GM19193 (cell line): ENCODE measurements around the gene GALNT17.

ENCODE experiments used
- POLR2A ChIP-seq: IDR thresholded peaks from 4 replicates; pipeline ENCODE4 v1.6.1; 2011; ENCODE audit not compliant: insufficient read depth, insufficient read length; ENCODE audit errors: extremely low read depth

Gene GALNT17

DNA sequence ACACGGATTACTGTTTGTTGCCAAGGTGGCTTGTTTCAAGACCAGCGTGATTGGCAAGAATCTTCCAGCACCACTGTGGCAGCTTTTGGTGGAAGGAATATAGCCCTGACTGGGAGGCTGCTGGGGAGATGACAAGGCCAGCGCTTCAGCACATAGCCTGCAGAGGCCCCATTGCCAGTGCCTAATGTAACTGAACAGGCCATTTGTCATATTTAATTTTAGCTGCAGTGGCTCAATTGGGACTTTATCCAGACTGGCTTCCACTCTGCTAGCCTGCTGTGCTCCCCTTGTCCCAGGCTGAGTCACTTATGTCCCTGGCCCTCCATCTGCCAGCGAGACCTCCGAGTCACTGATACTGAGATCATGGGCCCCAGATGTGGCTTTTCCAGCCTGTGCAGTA lies 483.1 kb downstream of the GALNT17 start:
- TF ChIP-seq POLR2A = no peak

DNA sequence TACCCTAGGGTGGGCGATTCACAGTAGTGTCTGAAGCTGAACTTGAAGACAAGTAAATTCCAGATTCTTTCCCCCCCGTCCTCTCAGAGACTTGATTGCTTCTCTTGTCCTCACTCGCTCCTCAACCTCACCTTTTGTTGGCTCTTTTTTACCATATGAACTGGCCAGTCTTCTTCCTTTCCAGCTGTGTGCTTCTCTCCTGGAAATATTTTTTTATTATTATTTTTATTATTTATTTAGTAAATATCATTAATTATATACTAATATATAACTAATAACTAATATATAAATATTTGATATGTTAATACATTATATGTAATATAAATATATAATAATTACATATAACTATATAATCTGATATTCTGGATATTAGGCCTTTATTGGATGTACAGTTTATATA lies 484.3 kb downstream of the GALNT17 start:
- no peak for TF ChIP-seq POLR2A

DNA sequence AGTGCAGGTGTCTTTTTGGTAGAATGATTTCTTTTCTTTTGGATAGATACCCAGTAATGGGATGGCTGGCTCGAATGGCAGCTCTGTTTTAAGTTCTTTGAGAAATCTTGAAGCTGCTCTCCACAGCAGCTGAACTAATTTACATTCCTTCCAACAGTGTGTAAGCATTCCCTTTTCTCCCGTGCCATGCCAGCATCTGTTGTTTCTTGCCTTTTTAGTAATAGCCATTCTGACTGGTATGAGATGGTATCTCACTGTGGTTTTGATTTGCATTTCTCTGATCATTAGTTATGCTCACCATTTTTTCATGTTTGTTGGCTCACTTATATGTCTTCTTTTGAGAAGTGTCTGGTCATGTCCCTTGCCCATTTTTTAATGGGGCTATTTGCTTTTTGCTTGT lies 486.3 kb downstream of the GALNT17 start:
- TF ChIP-seq POLR2A = no peak

DNA sequence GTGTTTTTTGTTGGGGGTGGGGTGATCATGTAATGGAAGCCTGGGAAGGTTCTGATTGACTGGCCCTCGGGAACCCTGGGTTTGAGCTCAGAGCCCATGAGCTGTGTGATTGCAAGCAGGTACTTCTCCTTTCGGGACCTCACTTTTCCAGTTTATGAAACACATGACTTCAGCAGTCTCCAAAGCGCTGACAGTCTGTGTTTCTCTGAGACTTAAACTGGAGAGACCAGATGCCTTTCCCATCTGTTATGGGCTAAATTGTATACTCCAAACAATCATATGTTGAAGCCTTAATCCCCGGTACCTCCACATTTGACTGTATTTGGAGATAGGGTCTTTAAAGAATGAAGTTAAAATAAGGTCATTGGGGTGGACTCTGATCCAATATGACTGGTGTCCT lies 493.6 kb downstream of the GALNT17 start:
- no peak for TF ChIP-seq POLR2A

DNA sequence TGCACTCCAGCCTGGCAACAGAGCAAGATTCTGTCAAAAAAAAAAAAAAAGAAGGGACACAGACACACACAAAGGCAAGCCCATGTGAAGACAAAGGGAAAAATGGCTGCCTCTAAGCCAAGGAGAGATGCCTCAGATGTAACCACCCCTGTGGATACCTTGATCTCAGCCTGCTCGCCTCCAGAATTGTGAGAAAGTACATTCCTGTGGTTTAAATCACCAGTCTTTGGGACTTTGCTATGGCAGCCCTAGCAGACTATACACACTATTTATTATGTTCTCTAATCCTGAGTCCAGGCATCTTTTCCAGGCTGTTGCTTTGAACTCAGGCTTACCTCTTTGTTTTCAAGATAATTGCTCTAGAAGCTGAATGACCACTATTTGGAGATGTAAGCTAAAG lies 494.3 kb downstream of the GALNT17 start:
- TF ChIP-seq POLR2A = no peak

DNA sequence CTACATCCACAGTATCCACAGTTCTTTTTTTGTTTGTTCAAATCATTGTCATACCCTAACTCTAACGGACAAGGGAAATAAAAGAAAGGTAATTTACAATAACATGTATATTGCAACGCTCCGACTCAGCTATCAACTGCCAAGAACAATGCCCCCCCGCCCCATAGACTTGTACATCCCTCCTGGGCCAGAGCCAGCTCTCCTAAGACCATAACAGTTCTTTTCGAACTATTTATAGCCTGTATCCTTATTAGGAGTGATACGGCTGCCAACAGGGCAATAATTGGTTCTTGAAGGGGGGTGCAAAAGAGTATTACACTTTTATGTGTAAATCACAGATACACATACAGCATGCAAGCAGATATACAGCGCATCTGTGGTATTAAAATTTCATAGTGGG lies 495.7 kb downstream of the GALNT17 start:
- no peak for TF ChIP-seq POLR2A

DNA sequence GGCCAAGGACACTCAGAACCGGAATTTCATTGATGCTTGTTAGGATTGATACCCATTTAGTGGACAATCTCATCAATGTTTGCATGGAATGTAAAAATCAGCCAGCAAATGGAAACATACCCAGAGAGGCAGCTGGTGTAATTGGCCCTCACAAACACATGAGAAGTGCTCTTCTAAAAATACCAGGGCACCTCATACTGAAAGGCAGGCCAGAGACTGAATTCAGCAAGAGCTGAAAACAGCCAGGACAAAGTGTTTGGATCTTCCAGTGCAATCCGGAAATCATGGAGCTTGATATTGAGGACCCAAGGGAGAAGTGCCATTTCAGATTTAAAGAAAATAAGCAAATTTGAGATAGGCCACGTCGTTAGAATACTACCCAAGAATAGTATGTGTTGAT lies 498.6 kb downstream of the GALNT17 start:
- no peak for TF ChIP-seq POLR2A

DNA sequence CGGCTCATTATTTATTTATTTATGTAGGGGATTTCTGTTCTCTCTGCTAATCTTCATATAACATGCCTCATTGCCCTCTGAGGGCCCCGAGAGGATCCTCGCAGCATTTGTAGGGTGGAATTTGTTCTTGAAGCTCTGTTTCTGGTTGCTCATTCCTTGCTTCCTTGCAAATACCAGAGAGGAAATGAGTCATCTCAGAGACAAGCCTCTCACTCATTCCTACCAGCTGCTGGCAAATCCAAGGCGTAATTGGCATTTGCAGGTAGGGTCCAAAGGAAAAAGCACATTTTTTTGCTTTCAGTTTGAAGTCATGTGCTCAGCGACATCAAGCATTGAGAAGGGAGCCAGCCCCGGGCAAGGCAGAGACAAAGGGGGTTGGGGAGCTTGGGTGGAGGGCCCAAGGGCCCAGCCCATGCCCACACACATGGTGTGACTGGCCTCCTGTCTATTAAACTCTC lies 501.6 kb downstream of the GALNT17 start:
- TF ChIP-seq POLR2A = no peak

DNA sequence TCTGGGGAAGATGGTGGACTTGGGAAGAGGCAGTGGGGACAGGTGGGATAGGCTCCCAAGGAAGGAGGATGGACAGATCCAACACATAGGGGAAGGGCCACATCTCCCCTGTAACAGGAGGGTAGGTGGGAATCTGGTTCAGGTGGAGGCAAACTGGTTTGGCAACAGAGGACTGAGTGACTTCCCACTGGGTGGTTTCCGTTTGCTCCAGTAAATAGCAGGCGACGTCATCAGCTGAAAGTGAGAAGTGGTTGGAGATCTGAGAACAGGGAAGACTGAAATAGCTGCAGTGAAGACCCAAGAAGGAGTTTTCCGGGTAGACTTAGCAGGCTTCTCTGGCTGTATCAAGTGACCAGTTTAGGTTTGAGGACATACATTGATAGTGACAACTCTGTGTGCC lies 504.4 kb downstream of the GALNT17 start:
- no peak for TF ChIP-seq POLR2A

DNA sequence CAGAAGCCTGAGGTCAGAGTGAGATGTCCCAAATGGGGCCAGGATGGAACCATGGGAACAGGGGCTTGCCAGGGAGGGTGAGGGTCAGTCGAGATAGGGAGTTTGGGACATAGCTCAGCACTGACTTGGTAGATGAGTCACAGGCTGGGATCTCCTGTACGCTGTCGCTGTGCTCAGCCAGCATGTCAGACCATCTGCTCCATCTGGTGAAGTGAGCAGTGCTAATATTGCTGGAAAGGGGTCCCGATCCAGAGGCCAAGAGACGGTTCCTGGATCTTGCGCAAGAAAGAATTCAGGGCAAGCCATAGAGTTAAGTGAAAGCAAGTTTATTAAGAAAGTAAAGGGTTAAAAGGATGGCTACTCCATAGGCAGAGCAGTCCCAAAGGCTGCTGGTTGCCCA lies 505.6 kb downstream of the GALNT17 start:
- no peak for TF ChIP-seq POLR2A

DNA sequence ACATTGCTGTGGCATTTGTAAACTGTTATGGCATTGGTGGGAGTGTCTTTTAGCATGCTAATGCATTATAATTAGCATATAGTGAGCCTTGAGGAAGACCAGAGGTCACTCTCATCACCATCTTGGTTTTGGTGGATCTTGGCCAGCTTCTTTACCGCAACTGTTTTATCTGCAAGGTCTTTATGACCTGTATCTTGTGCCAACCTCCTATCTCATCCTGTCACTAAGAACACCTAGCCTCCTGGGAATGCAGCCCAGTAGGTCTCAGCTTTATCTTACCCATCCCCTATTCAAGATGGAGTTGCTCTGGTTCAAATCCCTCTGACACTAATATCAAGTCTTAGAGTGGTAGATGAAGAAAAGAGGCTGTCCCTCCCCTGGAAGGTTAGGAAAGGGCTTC lies 506.2 kb downstream of the GALNT17 start:
- TF ChIP-seq POLR2A = no peak

DNA sequence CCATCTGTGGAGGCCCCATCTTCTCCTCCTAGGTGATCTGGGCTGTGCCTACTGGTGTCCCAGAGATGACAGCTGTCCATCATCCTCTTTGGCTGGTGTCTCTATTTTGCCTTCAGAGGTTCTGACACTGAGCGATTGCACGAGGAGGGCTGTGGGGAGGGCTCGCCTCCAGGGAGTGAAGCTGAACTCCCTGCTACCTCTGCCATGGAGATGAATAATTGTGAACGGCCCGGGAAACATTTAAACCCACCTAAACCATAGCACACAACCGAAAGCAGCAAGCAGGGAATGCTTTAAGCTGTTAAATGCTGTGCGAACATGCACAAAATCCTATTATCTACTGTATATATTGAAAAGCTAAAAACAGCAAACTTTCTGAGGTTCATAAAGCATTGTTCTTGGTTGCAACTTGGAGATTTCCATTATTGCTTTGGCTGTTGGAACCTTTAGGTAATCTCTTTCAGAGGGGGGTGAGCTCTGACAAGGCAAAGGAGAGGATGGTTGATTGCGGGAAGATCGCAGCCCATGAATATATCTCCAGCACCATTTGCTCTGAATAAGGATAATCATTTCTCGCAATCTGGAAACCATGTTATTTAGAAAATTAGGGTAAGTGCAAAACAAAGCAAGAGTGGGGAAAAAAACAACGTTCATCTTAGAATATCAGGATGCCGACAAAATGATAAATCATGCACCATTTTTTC lies 507.6 kb downstream of the GALNT17 start:
- no peak for TF ChIP-seq POLR2A

DNA sequence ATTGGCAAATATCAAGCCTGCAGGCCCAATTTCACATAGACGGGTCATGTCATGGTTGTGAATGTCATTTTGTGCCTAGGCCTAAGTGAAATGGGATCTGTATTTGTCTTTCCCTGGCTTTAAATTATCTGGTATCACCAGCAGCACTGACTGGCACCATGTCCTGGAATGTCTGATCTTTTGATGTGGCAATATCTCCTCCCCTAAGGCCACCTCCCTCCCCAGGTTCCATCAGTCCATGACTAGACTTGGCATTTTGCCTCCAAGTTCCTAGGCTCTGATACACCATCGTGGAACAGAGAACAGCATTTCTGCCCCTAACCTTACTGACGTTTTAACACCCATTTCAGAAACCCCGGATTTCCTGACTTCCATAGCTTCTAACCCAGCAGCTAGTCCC lies 513.9 kb downstream of the GALNT17 start:
- no peak for TF ChIP-seq POLR2A

DNA sequence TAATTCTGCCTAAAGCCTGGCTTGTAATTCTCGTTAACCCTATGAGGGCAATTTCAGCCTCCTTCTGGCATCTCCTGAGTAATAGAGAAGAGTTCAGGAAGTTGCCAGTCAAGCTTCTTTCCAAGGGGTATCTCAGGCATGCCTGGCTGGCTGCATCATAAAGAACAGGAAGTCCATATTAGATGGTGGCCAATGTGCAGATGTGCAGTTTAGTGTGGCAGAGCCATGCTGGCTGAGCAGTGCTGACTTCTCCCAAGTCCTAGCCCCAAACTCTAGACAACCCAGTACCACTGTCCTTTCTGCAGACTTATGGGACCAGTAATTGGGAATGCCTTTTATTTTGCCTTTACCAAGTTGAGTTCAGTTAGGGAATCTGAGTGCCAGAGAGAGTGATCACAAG lies 517.9 kb downstream of the GALNT17 start:
- no peak for TF ChIP-seq POLR2A

DNA sequence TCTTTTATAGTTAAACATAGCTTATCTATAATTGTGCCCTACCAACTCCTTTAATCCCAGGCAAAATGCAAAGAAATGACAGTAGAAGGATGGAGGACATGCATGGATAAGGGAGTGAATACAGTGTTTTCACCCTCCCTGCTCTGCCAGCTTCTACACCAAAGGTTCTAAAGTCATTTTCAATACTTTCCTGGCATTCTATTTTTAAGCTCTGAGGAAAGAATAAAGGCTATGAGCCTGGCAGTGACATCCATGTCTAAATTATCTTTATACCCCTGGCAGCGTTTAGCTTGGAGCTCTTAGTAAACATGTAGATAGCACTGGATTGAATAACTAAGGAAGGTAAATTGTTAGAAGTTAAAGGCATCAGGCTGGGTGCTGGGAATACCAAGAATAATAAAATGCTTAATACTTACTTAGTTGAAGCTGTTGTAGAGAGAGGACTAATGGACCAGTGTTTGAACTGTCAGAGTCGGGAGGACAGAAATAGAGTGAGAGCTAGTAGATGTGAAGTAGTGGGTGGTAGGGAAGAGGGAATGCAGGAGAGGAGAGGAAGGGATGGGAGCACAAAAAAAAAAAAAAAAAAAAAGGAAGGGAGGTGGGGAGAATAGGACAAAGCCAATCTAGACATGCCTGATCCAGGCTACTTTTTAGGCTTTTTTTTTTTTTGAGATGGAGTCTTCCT lies 518.9 kb downstream of the GALNT17 start:
- no peak for TF ChIP-seq POLR2A

DNA sequence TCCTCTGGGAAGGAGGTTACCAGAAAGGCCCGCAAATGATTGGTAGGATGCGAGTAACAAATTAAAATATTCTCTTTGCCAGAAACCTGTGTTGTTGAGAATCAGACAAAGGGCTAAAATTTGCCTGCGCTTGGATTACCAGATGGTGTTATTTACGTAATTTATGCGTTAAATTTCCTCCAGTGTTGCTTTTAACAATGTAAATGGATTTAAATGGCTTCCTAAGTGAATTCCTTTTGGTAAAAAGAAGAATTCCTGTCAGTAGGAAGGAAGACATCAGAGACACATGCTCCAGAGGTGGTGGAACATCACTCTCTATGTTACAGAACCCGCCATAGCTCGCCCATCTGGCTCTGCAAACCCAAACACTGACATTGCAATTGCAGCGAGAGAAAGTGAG lies 520.6 kb downstream of the GALNT17 start:
- no peak for TF ChIP-seq POLR2A
